Measurements from ENCODE around the gene PLAAT1.

GRCh38 chr3:193313061-193313958 lies 72.3 kb downstream of the PLAAT1 start:
- TF ChIP-seq CTCF (conservative IDR thresholded peaks at IDR 0.05): no peak
- no peak for TF ChIP-seq EZH2 (IDR thresholded peaks at IDR 0.05; ENCODE audit: low read depth)

All from PC-9 (cell line).